Left lobe of liver (tissue), 2 donors: ENCODE measurements around the gene CITED4. TPM values are rescaled to one million over a fixed set of nuclear protein-coding genes. Genes with fewer than 3 reads are reported as not detected.
"Not testable (repeated sequence)": the region's sequence is repeated elsewhere in the genome, so short reads cannot be mapped to it uniquely, and the experiment has no call there.

ENCODE experiments used
- ATAC-seq: fragments of 200-7000 bp; cut with Tn5 transposase; one replicate; pipeline ENCODE4 v1.9.1; 2020; ENCODE audit warnings: mild to moderate bottlenecking, moderate library complexity
- DNase-seq: peaks from one replicate; pipeline ENCODE4 v3.0.0-alpha.2; 2020; ENCODE audit warnings: low spot score
- total RNA-seq: library from RNA; stranded (reverse); gene quantifications from one replicate; pipeline ENCODE4 v1.2.1, GENCODE V29; 2021
- donor health status: DM: no; HTN: no; CAD: no; lungs with moderate emphysema.
- donor health status: DM: no; HTN: yes; CAD: no.

Gene CITED4
- 29.9 TPM for total RNA-seq

- ATAC-seq (peak; percentile 90), DNase-seq (peak; percentile 99)
Observed at GRCh38 chr1:40862008-40862863, at the start of gene CITED4. Gene CITED4 (minus strand): TSS chr1:40862363. CDS start chr1:40862127, 236 bp downstream.

- DNase-seq (no peak), ATAC-seq (no peak)
Observed at GRCh38 chr1:40911105-40911504, 48.9 kb upstream of the CITED4 start.

GRCh38 chr1:40909281-40909680, 47.1 kb upstream of the CITED4 start:
- ATAC-seq (no peak), DNase-seq (no peak)

- DNase-seq (no peak), ATAC-seq (no peak)
Observed at GRCh38 chr1:40908350-40908749, 46.2 kb upstream of the CITED4 start.

- no peak for DNase-seq
- ATAC-seq: no peak
Observed at GRCh38 chr1:40907899-40908298, 45.7 kb upstream of the CITED4 start.

- ATAC-seq: no peak
- DNase-seq: no peak
Observed at GRCh38 chr1:40906781-40907400, 44.7 kb upstream of the CITED4 start.

- DNase-seq: no peak
- ATAC-seq: no peak
Observed at GRCh38 chr1:40905061-40905460, 42.9 kb upstream of the CITED4 start.

GRCh38 chr1:40903106-40903505, 40.9 kb upstream of the CITED4 start:
- DNase-seq (no peak), ATAC-seq (no peak)

- ATAC-seq (no peak), DNase-seq (no peak)
Observed at GRCh38 chr1:40901886-40902852, 40.0 kb upstream of the CITED4 start.

GRCh38 chr1:40899230-40899870, 37.2 kb upstream of the CITED4 start:
- DNase-seq (no peak), ATAC-seq (no peak)

GRCh38 chr1:40898431-40898901, 36.3 kb upstream of the CITED4 start:
- ATAC-seq (no peak), DNase-seq (no peak)

- no peak for ATAC-seq
- DNase-seq: no peak
Observed at GRCh38 chr1:40897513-40897912, 35.4 kb upstream of the CITED4 start.

GRCh38 chr1:40896482-40896881, 34.3 kb upstream of the CITED4 start:
- DNase-seq: peak; percentile 70
- ATAC-seq: peak; percentile 98

GRCh38 chr1:40895601-40896000, 33.4 kb upstream of the CITED4 start:
- DNase-seq: no peak
- no peak for ATAC-seq

- ATAC-seq: not testable (repeated sequence)
Observed at GRCh38 chr1:40894858-40895257, 32.7 kb upstream of the CITED4 start.

GRCh38 chr1:40894455-40894854, 32.3 kb upstream of the CITED4 start:
- DNase-seq: no peak

More at GRCh38 chr1:40894858-40895257, 32.7 kb upstream of the CITED4 start:
- not testable (repeated sequence) for DNase-seq

GRCh38 chr1:40893946-40894345, 31.8 kb upstream of the CITED4 start:
- DNase-seq: no peak
- no peak for ATAC-seq

More at GRCh38 chr1:40894455-40894854, 32.3 kb upstream of the CITED4 start:
- no peak for ATAC-seq

- DNase-seq (no peak), ATAC-seq (no peak)
Observed at GRCh38 chr1:40892354-40892753, 30.2 kb upstream of the CITED4 start.

- ATAC-seq: no peak
- DNase-seq: no peak
Observed at GRCh38 chr1:40890771-40891170, 28.6 kb upstream of the CITED4 start.

GRCh38 chr1:40887652-40888051, 25.5 kb upstream of the CITED4 start:
- ATAC-seq (no peak), DNase-seq (no peak)
